ES-I3 (cell line): ENCODE results near the gene KLHL11.

Experiments used
- H3K36me3 ChIP-seq: 2 replicates; pipeline ENCODE4 v1.6.1; 2013; ENCODE audit warnings: mild to moderate bottlenecking, low read length, control low read depth, moderate library complexity; ENCODE audit not compliant: insufficient read depth
- H3K4me1 ChIP-seq: 2 replicates; pipeline ENCODE4 v1.6.1; 2013; ENCODE audit warnings: mild to moderate bottlenecking, control low read depth, low read length; ENCODE audit not compliant: insufficient read depth
- H3K9ac ChIP-seq: 2 replicates; pipeline ENCODE4 v1.6.1; 2013; ENCODE audit warnings: low read depth, mild to moderate bottlenecking, low read length, moderate library complexity
- H3K9me3 ChIP-seq: 2 replicates; pipeline ENCODE4 v1.6.1; 2013; ENCODE audit warnings: mild to moderate bottlenecking, low read length, moderate library complexity; ENCODE audit not compliant: control insufficient read depth, insufficient read depth

Gene KLHL11

GRCh38 chr17:41864836-41865595 is at the start of gene KLHL11:
Gene KLHL11 (minus strand): TSS chr17:41865423. CDS start chr17:41865370, 53 bp downstream.
- Histone ChIP-seq H3K9ac (peak within 1 kb of the TSS; percentile 98), H3K9me3 (no peaks in the 10 kb centered on the region), H3K4me1 (peaks cover 30% of the 10 kb centered on the region), H3K36me3 (peaks cover 16% of the 10 kb centered on the region)

GRCh38 chr17:41915020-41915419 is 49.8 kb upstream of the KLHL11 start:
- H3K4me1 ChIP-seq = peaks cover 10% of the 10 kb centered on the region; the same call in 1 of the 2 replicates
- no peaks in the 10 kb centered on the region for H3K9me3 ChIP-seq
- H3K9ac ChIP-seq = no peak overlapping the region
- peaks cover 10% of the 10 kb centered on the region for H3K36me3 ChIP-seq

GRCh38 chr17:41914358-41914766 is 49.1 kb upstream of the KLHL11 start:
- peaks cover 17% of the 10 kb centered on the region for H3K36me3 ChIP-seq
- H3K4me1 ChIP-seq = peaks cover 10% of the 10 kb centered on the region; the same call in 1 of the 2 replicates
- no peaks in the 10 kb centered on the region for H3K9me3 ChIP-seq
- no peak overlapping the region for H3K9ac ChIP-seq

- peaks cover 10% of the 10 kb centered on the region; the same call in 1 of the 2 replicates for H3K4me1 ChIP-seq
- H3K9ac ChIP-seq = no peak overlapping the region
- H3K36me3 ChIP-seq = peaks cover 19% of the 10 kb centered on the region
- no peaks in the 10 kb centered on the region for H3K9me3 ChIP-seq
Observed at GRCh38 chr17:41913798-41914197, 48.6 kb upstream of the KLHL11 start.

- peaks cover 22% of the 10 kb centered on the region for H3K36me3 ChIP-seq
- no peaks in the 10 kb centered on the region for H3K9me3 ChIP-seq
- H3K9ac ChIP-seq = no peak overlapping the region
- H3K4me1 ChIP-seq = peaks cover 10% of the 10 kb centered on the region; the same call in 1 of the 2 replicates
Observed at GRCh38 chr17:41912925-41913324, 47.7 kb upstream of the KLHL11 start.

GRCh38 chr17:41910701-41911391 is 45.6 kb upstream of the KLHL11 start:
- Histone ChIP-seq H3K9me3 (no peaks in the 10 kb centered on the region), H3K4me1 (0 out of 2 replicates have a peak, but pooled peaks cover 6% of the 10 kb centered on the region), H3K9ac (no peak overlapping the region), H3K36me3 (peaks cover 31% of the 10 kb centered on the region)

- peaks cover 44% of the 10 kb centered on the region for H3K36me3 ChIP-seq
- H3K9ac ChIP-seq = no peak overlapping the region
- 0 out of 2 replicates have a peak, but pooled peaks cover 5% of the 10 kb centered on the region for H3K4me1 ChIP-seq
- no peaks in the 10 kb centered on the region for H3K9me3 ChIP-seq
Observed at GRCh38 chr17:41909088-41909487, 43.9 kb upstream of the KLHL11 start.

- 0 out of 2 replicates have a peak, but pooled peaks cover 5% of the 10 kb centered on the region for H3K4me1 ChIP-seq
Observed at GRCh38 chr17:41907633-41908539, 42.7 kb upstream of the KLHL11 start.

GRCh38 chr17:41907185-41907556 is 41.9 kb upstream of the KLHL11 start:
- Histone ChIP-seq H3K9me3 (no peaks in the 10 kb centered on the region), H3K36me3 (peaks cover 52% of the 10 kb centered on the region), H3K4me1 (0 out of 2 replicates have a peak, but pooled peaks cover 5% of the 10 kb centered on the region), H3K9ac (no peak overlapping the region)

More at GRCh38 chr17:41907633-41908539, 42.7 kb upstream of the KLHL11 start:
- Histone ChIP-seq H3K36me3 (peaks cover 47% of the 10 kb centered on the region), H3K9me3 (no peaks in the 10 kb centered on the region), H3K9ac (no peak overlapping the region)

GRCh38 chr17:41906465-41907184 is 41.4 kb upstream of the KLHL11 start:
- H3K9me3 ChIP-seq = no peaks in the 10 kb centered on the region
- peaks cover 54% of the 10 kb centered on the region for H3K36me3 ChIP-seq
- H3K9ac ChIP-seq = no peak overlapping the region
- 0 out of 2 replicates have a peak, but pooled peaks cover 5% of the 10 kb centered on the region for H3K4me1 ChIP-seq

GRCh38 chr17:41905172-41905571 is 39.9 kb upstream of the KLHL11 start:
- H3K9me3 ChIP-seq = no peaks in the 10 kb centered on the region
- peaks cover 55% of the 10 kb centered on the region for H3K36me3 ChIP-seq
- H3K9ac ChIP-seq = no peak overlapping the region
- 0 out of 2 replicates have a peak, but pooled peaks cover 5% of the 10 kb centered on the region for H3K4me1 ChIP-seq

- Histone ChIP-seq H3K9me3 (no peaks in the 10 kb centered on the region), H3K4me1 (0 out of 2 replicates have a peak, but pooled peaks cover 5% of the 10 kb centered on the region), H3K9ac (no peak overlapping the region), H3K36me3 (peaks cover 49% of the 10 kb centered on the region)
Observed at GRCh38 chr17:41904242-41904841, 39.1 kb upstream of the KLHL11 start.

GRCh38 chr17:41901646-41902045 is 36.4 kb upstream of the KLHL11 start:
- Histone ChIP-seq H3K4me1 (no peaks in the 10 kb centered on the region), H3K9me3 (no peaks in the 10 kb centered on the region), H3K36me3 (peaks cover 54% of the 10 kb centered on the region), H3K9ac (no peak overlapping the region)
